Measurements from ENCODE around the gene OPN4.

The OPN4 gene

GRCh38 chr10:86700851-86701617 is 46.7 kb downstream of the OPN4 start:
- DNase-seq = no peak

GRCh38 chr10:86703176-86703575 is 48.8 kb downstream of the OPN4 start:
- no peak for DNase-seq

DNA sequence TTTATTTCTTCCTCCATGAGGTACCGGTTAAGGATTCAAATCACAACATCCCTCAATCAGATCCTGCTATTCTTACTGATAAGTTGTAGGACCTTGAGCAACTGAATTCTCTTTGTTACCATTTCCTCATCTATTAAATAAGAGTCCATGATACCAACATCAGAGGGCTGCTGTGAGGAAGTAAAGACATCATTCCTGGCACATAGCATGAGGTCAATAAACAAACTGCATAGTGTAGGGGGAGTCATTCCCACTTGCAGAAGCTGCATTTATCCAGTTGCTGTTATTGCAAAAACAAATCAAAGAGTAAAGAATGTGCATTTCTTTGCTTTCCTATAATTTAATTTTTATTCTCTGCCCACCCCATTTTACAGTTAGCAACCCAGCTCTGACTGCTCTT is 50.8 kb downstream of the OPN4 start:
- no peak for DNase-seq

DNA sequence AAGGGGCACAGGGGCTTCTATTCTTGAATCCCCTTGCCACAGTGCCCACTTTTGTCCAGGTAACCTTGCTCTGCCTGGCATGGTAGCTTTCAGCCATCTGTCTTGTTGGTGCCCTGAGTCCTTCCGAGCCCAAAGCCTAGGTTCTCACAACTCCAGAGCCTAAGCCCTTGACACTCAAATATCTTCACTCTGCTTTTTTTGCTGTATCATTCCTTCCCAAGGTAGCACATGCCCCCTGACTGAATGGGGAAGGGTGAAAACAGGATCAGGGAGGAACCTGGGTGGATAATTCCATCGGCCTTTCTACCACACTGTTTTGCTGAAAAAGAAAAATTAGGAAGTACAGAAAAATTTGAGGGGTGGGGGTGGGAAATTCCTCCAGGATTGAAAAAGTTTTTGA is 51.6 kb downstream of the OPN4 start:
- DNase-seq = no peak

DNA sequence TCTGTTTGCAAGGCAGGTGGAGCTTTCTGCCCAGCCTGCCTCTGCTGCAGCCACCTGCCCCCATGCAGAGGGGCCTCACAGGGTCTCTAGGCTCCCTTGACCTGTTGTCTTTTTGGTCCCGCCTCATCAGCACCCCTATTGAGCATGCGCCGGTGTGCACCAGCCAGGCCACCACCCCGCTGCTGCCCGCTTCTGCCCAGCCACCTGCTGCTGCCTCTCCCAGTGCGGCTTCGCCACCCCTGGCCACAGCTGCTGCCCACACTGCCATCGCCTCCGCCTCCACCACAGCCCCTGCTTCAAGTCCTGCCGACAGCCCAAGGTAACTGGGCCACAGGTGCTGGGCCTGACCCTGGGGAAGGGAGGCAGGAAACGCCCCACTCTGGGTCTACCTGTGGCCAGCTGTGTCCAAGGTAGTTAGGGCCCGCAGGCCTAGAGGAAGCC is 52.1 kb downstream of the OPN4 start:
- DNase-seq = no peak

GRCh38 chr10:86706977-86707376 is 52.6 kb downstream of the OPN4 start:
- no peak for DNase-seq

- DNase-seq = no peak
These were observed 53.2 kb downstream of the OPN4 start for GRCh38 chr10:86707505-86707904.

GRCh38 chr10:86708068-86708782 is 53.9 kb downstream of the OPN4 start:
- no peak for DNase-seq

DNA sequence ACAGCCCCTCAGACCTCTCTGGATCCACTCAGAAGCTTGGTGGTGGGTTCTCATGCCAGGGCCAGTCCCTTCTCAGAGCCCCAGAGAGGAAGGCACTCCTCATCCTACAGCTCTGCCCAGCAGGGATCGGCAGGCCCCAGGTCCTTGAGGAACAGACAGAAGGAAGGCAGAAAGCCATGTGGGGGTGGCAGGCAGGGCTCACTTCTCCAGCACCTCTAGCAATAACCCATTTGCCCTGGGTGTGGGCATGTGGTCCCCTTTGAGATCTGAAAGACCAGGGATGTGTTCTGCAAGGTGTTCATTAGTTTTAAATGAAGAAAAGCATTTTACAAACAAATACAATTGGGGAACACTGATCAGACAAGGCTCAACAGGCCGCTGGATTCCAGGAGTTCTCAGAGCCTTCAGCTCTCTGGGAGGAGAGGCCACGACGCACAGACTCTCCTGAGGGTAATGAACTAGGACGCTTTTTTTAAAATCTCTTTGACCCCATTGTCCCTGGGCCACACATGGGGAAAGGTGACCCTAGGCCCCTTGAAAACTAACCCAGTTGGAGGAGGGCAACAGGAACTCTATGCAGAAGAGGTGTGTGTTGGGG is 54.5 kb downstream of the OPN4 start:
- no peak for DNase-seq

GRCh38 chr10:86709396-86710185 is 55.2 kb downstream of the OPN4 start:
- no peak for DNase-seq

- DNase-seq = peak; percentile 78 to 84
These were observed 56.7 kb downstream of the OPN4 start for GRCh38 chr10:86710987-86711512.

DNA sequence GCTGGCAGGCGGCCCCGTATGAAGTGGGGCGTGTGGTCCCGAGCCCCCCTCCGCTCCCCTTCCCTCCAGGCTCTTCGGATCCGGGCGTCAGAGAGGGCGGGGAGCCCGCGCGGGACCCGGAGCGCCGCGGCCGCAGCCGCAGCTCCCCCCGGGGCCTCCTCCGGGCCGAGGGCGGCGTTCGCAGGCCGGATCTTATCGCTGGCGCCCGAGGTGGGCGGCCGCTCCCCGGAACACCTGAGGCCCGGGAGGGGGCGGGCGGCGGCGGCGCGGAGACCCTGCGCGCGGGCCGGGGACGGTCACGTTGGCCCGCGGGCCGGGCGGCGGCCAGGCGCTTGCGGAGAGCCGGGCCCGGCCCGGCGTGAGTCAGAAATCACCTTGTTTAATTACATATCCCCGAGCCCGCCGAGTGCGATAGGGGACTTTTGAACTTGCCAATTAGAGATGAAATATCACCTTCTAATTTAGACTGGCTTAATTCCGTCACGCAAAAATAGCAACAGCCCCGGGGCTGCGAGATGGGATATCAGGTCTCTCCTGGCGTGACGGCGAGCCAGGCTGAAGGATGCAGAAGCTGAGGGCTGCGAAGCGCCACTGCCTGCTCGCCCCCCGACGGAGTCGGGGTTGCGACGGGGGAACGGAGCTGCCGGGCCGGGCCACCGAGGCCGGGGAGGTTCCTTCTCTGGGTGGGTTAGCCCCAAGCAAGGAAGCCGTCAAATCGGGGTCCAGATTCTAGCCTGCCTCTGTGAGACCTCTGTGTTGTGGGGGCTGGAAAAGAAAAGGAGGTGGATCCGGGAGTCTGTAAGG is 57.4 kb downstream of the OPN4 start:
- DNase-seq = peak; percentile 51 to 62

GRCh38 chr10:86712317-86712707 is 58.0 kb downstream of the OPN4 start:
- DNase-seq = no peak

- no peak for DNase-seq
These were observed 60.9 kb downstream of the OPN4 start for GRCh38 chr10:86715156-86715795.

- DNase-seq = no peak
These were observed 61.5 kb downstream of the OPN4 start for GRCh38 chr10:86715836-86716235.
